WTC11 (cell line): ENCODE results near the gene PYM1. TPM values are rescaled to one million over a fixed set of nuclear protein-coding genes. Genes with fewer than 3 reads are reported as not detected.

Source experiments
- ATAC-seq: fragments of 200-7000 bp; cut with Tn5 transposase; 2 replicates; pipeline ENCODE4 v1.10.0; 2021; ENCODE audit warnings: mild to moderate bottlenecking, moderate library complexity
- CTCF ChIA-PET: fragments of 300-600 bp; sonication (Branson Sonifier 250); formaldehyde crosslinking; loops from one replicate; lab custom pipeline; 2021; ENCODE audit warnings: antibody characterized with exemption; lab: Charles Lee
- POLR2A ChIA-PET: fragments of 350-600 bp; sonication (Branson Sonifier 250); formaldehyde crosslinking; loops from one replicate; lab custom pipeline; 2021; ENCODE audit warnings: antibody characterized with exemption; lab: Charles Lee
- DNase-seq: peaks from one replicate; pipeline ENCODE4 v3.0.0; 2021; ENCODE audit warnings: low spot score
- H3K27ac Mint-ChIP-seq: 2 replicates; pipeline ENCODE4 v1.8.0; 2021; ENCODE audit warnings: mixed read lengths
- H3K27me3 Mint-ChIP-seq: 2 replicates; pipeline ENCODE4 v1.8.0; 2021; ENCODE audit warnings: low read depth, mild to moderate bottlenecking, moderate library complexity, mixed read lengths
- H3K36me3 Mint-ChIP-seq: 2 replicates; pipeline ENCODE4 v1.8.0; 2021; ENCODE audit warnings: mixed read lengths
- H3K4me1 Mint-ChIP-seq: 2 replicates; pipeline ENCODE4 v1.8.0; 2022; ENCODE audit warnings: mixed read lengths
- H3K4me3 Mint-ChIP-seq: 2 replicates; pipeline ENCODE4 v1.8.0; 2021; ENCODE audit warnings: mild to moderate bottlenecking, moderate library complexity, mixed read lengths
- H3K9me3 Mint-ChIP-seq: 2 replicates; pipeline ENCODE4 v1.8.0; 2021; ENCODE audit warnings: mixed read lengths
- AFF4 ChIP-seq: sonication (generic); formaldehyde crosslinking; IDR thresholded peaks from 2 replicates; pipeline ENCODE4 v1.8.1; 2023; ENCODE audit warnings: mild to moderate bottlenecking, missing genetic modification reagents, borderline replicate concordance
- ATF6 ChIP-seq: sonication (generic); formaldehyde crosslinking; IDR thresholded peaks from 2 replicates; pipeline ENCODE4 v1.8.1; 2023; ENCODE audit warnings: mild to moderate bottlenecking, missing genetic modification reagents
- CBFB ChIP-seq: sonication (generic); formaldehyde crosslinking; IDR thresholded peaks from 2 replicates; pipeline ENCODE4 v1.8.1; 2022; ENCODE audit warnings: mild to moderate bottlenecking, low read depth, missing genetic modification reagents
- CDX4 ChIP-seq: fragments of 250-450 bp; sonication (Bioruptor Pico); IDR thresholded peaks from 2 replicates; pipeline ENCODE4 v1.9.0; 2021; ENCODE audit warnings: moderate library complexity, mild to moderate bottlenecking, inconsistent platforms, borderline replicate concordance
- ELF4 ChIP-seq: sonication (generic); formaldehyde crosslinking; IDR thresholded peaks from 2 replicates; pipeline ENCODE4 v1.8.1; 2022; ENCODE audit warnings: low read depth, mild to moderate bottlenecking, moderate library complexity, missing genetic modification reagents
- ETV6 ChIP-seq: sonication (generic); formaldehyde crosslinking; IDR thresholded peaks from 2 replicates; pipeline ENCODE4 v1.8.1; 2022; ENCODE audit warnings: mild to moderate bottlenecking, missing genetic modification reagents
- FOXJ3 ChIP-seq: sonication (generic); formaldehyde crosslinking; IDR thresholded peaks from 2 replicates; pipeline ENCODE4 v1.9.0; 2021; ENCODE audit warnings: missing genetic modification reagents, mild to moderate bottlenecking, borderline replicate concordance
- FOXK1 ChIP-seq: sonication (generic); formaldehyde crosslinking; IDR thresholded peaks from 2 replicates; pipeline ENCODE4 v1.8.0; 2022; ENCODE audit warnings: mild to moderate bottlenecking, moderate library complexity, missing genetic modification reagents
- FOXP1 ChIP-seq: sonication (generic); formaldehyde crosslinking; IDR thresholded peaks from 2 replicates; pipeline ENCODE4 v1.8.0; 2022; ENCODE audit warnings: missing genetic modification reagents, mild to moderate bottlenecking, moderate library complexity, borderline replicate concordance
- GRHL2 ChIP-seq: fragments of 250-450 bp; sonication (Bioruptor Pico); IDR thresholded peaks from 2 replicates; pipeline ENCODE4 v1.8.0; 2022; ENCODE audit warnings: mild to moderate bottlenecking, moderate library complexity; ENCODE audit not compliant: insufficient replicate concordance, severe bottlenecking
- IRF1 ChIP-seq: sonication (generic); formaldehyde crosslinking; IDR thresholded peaks from 2 replicates; pipeline ENCODE4 v1.8.0; 2023; ENCODE audit warnings: missing genetic modification reagents
- JAZF1 ChIP-seq: fragments of 250-450 bp; sonication (Bioruptor Pico); IDR thresholded peaks from 2 replicates; pipeline ENCODE4 v1.9.0; 2021; ENCODE audit warnings: moderate library complexity, mild to moderate bottlenecking, inconsistent platforms
- RELA ChIP-seq: sonication (generic); formaldehyde crosslinking; IDR thresholded peaks from 2 replicates; pipeline ENCODE4 v1.8.1; 2022; ENCODE audit warnings: missing genetic modification reagents, mild to moderate bottlenecking, borderline replicate concordance
- SMAD3 ChIP-seq: sonication (generic); formaldehyde crosslinking; IDR thresholded peaks from 2 replicates; pipeline ENCODE4 v1.8.0; 2022; ENCODE audit warnings: missing genetic modification reagents, mild to moderate bottlenecking, borderline replicate concordance
- SP1 ChIP-seq: sonication (generic); formaldehyde crosslinking; conservative IDR thresholded peaks from 2 replicates; pipeline ENCODE4 v1.8.1; 2022; ENCODE audit warnings: missing genetic modification reagents
- ZNF138 ChIP-seq: sonication (generic); formaldehyde crosslinking; conservative IDR thresholded peaks from 2 replicates; pipeline ENCODE4 v1.8.1; 2022; ENCODE audit warnings: mild to moderate bottlenecking, moderate library complexity, missing genetic modification reagents
- ZNF263 ChIP-seq: sonication (generic); formaldehyde crosslinking; IDR thresholded peaks from 2 replicates; pipeline ENCODE4 v1.8.1; 2022; ENCODE audit warnings: low read depth, mild to moderate bottlenecking, moderate library complexity, missing genetic modification reagents
- ZNF396 ChIP-seq: fragments of 250-450 bp; sonication (Bioruptor Pico); IDR thresholded peaks from 2 replicates; pipeline ENCODE4 v1.8.0; 2021; ENCODE audit warnings: mild to moderate bottlenecking, moderate library complexity, borderline replicate concordance
- ZNF423 ChIP-seq: fragments of 250-450 bp; sonication (Bioruptor Pico); IDR thresholded peaks from 2 replicates; pipeline ENCODE4 v2.1.2; 2022; ENCODE audit warnings: mild to moderate bottlenecking, moderate library complexity
- ZSCAN18 ChIP-seq: fragments of 250-450 bp; sonication (Bioruptor Pico); IDR thresholded peaks from 2 replicates; pipeline ENCODE4 v2.1.2; 2022; ENCODE audit warnings: mild to moderate bottlenecking, moderate library complexity
- total RNA-seq: library from RNA; stranded (reverse); gene quantifications from 3 replicates; pipeline ENCODE4 v1.2.3, GENCODE V29; 2021

Gene PYM1
- total RNA-seq, 1 experiment from 2014 or later, result 55.5 TPM

- Mint-ChIP-seq H3K27ac (no peak overlapping the region), H3K4me1 (no peaks in the 10 kb centered on the region), H3K36me3 (peaks cover 18% of the 10 kb centered on the region), H3K4me3 (no peak overlapping the region), H3K27me3 (no peaks in the 10 kb centered on the region), H3K9me3 (no peaks in the 10 kb centered on the region)
- ChIA-PET POLR2A (interaction anchor here (0.7 kb wide), 1 partner anchor 11 kb away, joined by 3 read pairs; no protein-coding TSS in a partner anchor), CTCF (interaction anchor here (0.6 kb wide), 1 partner anchor 140 kb away, joined by 3 read pairs; the partner anchor contains the start of genes ORMDL2 and SARNP)
- no peak for TF ChIP-seq ETV6 (CRISPR knock-in tag)
- TF ChIP-seq FOXP1 (CRISPR knock-in tag), result no peak
- TF ChIP-seq ZNF396 (CRISPR knock-in tag), result no peak
- no peak for TF ChIP-seq CDX4
- TF ChIP-seq ATF6 (CRISPR knock-in tag), result no peak
- no peak for TF ChIP-seq GRHL2 (CRISPR knock-in tag)
- no peak for TF ChIP-seq SP1 (CRISPR knock-in tag)
- TF ChIP-seq ZSCAN18 (CRISPR knock-in tag), result no peak
- no peak for TF ChIP-seq ZNF138 (CRISPR knock-in tag)
- TF ChIP-seq IRF1 (CRISPR knock-in tag), result no peak
- TF ChIP-seq ZNF423, result no peak
- no peak for TF ChIP-seq AFF4 (CRISPR knock-in tag)
- no peak for TF ChIP-seq RELA (CRISPR knock-in tag)
- no peak for TF ChIP-seq FOXJ3 (CRISPR knock-in tag)
- no peak for DNase-seq
- no peak for ATAC-seq
Measured at GRCh38 chr12:55957106-55957859, 29.6 kb upstream of the PYM1 start.

- H3K27ac Mint-ChIP-seq, result no peak overlapping the region
- POLR2A ChIA-PET, result no interaction called here
- TF ChIP-seq CBFB (CRISPR knock-in tag) (no peak), AFF4 (CRISPR knock-in tag) (no peak), ZNF263 (CRISPR knock-in tag) (no peak), ZNF423 (no peak), ELF4 (no peak), JAZF1 (CRISPR knock-in tag) (no peak), SMAD3 (CRISPR knock-in tag) (no peak), FOXK1 (no peak)
Measured at GRCh38 chr12:55955800-55956508, 28.3 kb upstream of the PYM1 start.

More at GRCh38 chr12:55955800-55956508, 28.3 kb upstream of the PYM1 start:
- no peak overlapping the region for H3K4me3 Mint-ChIP-seq
- H3K36me3 Mint-ChIP-seq, result peaks cover 19% of the 10 kb centered on the region
- H3K4me1 Mint-ChIP-seq, result no peaks in the 10 kb centered on the region
- H3K27me3 Mint-ChIP-seq, result no peaks in the 10 kb centered on the region
- ATAC-seq (peak; percentile 58), DNase-seq (no peak)
- no peaks in the 10 kb centered on the region for H3K9me3 Mint-ChIP-seq
- CTCF ChIA-PET, result interaction anchor here (1.4 kb wide), 1 partner anchor 218 kb away, joined by 4 read pairs; no protein-coding TSS in a partner anchor
